ENCODE measurements around the gene MPC2. TPM values are rescaled to one million over a fixed set of nuclear protein-coding genes. Genes with fewer than 3 reads are reported as not detected.

Gene MPC2
- total and polyA plus RNA-seq, 12 donors, result 50.0 to 186 (median 111) TPM

GRCh38 chr1:167928457-167928852 is 8.4 kb downstream of the MPC2 start:
- TF ChIP-seq CTCF (IDR thresholded peaks at IDR 0.05) (no peak), POLR2A (IDR thresholded peaks at IDR 0.05) (no peak)
- 91 to 97% (median 95%) methylated on average over 2 of the region's 2 CpGs for WGBS, 4 donors
- Histone ChIP-seq H3K36me3 (replicated peaks in 1 of 2) (no peaks in the 10 kb centered on the region), H3K9me3 (replicated peaks in 1 of 3) (no peaks in the 10 kb centered on the region), H3K27me3 (no peaks in the 10 kb centered on the region), H3K4me3 (no peak overlapping the region), H3K27ac (no peak overlapping the region), H3K4me1 (replicated peaks in 1 of 2) (peaks cover 0 to 34% of the 10 kb centered on the region in 2 donors)
- DNase-seq, result no peak
- intact Hi-C loops (cut with DNase I), result no loop called here

- DNase-seq, result no peak
- TF ChIP-seq CTCF (IDR thresholded peaks at IDR 0.05), result no peak
- no peak for TF ChIP-seq POLR2A (IDR thresholded peaks at IDR 0.05)
- 70 to 74% (median 71%) methylated on average over 4 of the region's 4 CpGs for WGBS, 4 donors
- Histone ChIP-seq H3K4me3 (no peak overlapping the region), H3K27ac (no peak overlapping the region), H3K4me1 (replicated peaks in 1 of 2) (peaks cover 8 to 35% of the 10 kb centered on the region in 2 donors), H3K9me3 (replicated peaks in 1 of 3) (no peaks in the 10 kb centered on the region), H3K36me3 (replicated peaks in 1 of 2) (no peaks in the 10 kb centered on the region), H3K27me3 (no peaks in the 10 kb centered on the region)
- intact Hi-C loops (cut with DNase I), result no loop called here
Measured at GRCh38 chr1:167927046-167927754, 9.7 kb downstream of the MPC2 start.

- H3K9me3 ChIP-seq (replicated peaks in 1 of 3), result no peaks in the 10 kb centered on the region
- no peak overlapping the region for H3K4me3 ChIP-seq
- H3K36me3 ChIP-seq (replicated peaks in 1 of 2), result no peaks in the 10 kb centered on the region
- TF ChIP-seq POLR2A (IDR thresholded peaks at IDR 0.05) (no peak), CTCF (IDR thresholded peaks at IDR 0.05) (no peak)
- H3K4me1 ChIP-seq (replicated peaks in 1 of 2), result peaks cover 14 to 42% of the 10 kb centered on the region in 2 donors
- 80 to 83% (median 81%) methylated on average over 6 of the region's 6 CpGs for WGBS, 4 donors
- no peak for DNase-seq
- no peak overlapping the region for H3K27ac ChIP-seq
- H3K27me3 ChIP-seq, result no peaks in the 10 kb centered on the region
- intact Hi-C loops (cut with DNase I), result no loop called here
Measured at GRCh38 chr1:167926486-167926997, 10.3 kb downstream of the MPC2 start.

- intact Hi-C loops (cut with DNase I), result no loop called here
- no peak for TF ChIP-seq CTCF (IDR thresholded peaks at IDR 0.05)
- TF ChIP-seq POLR2A (IDR thresholded peaks at IDR 0.05), result no peak
- Histone ChIP-seq H3K9me3 (replicated peaks in 1 of 3) (no peaks in the 10 kb centered on the region), H3K27ac (no peak overlapping the region), H3K4me3 (no peak overlapping the region), H3K36me3 (replicated peaks in 1 of 2) (no peaks in the 10 kb centered on the region), H3K27me3 (no peaks in the 10 kb centered on the region), H3K4me1 (replicated peaks in 1 of 2) (peaks cover 15 to 38% of the 10 kb centered on the region in 2 donors)
- 86 to 94% (median 91%) methylated on average over 2 of the region's 2 CpGs for WGBS, 4 donors
- no peak for DNase-seq
Measured at GRCh38 chr1:167924543-167925231, 12.2 kb downstream of the MPC2 start.
